Measurements from ENCODE around the gene MTF2. TPM values are rescaled to one million over a fixed set of nuclear protein-coding genes. Genes with fewer than 3 reads are reported as not detected.

The MTF2 gene
- polyA plus RNA-seq, 4 donors, result 6.5 to 29.1 (median 9.2) TPM

GRCh38 chr1:93078203-93078602 lies 880 bp upstream of the MTF2 start:
- H3K27ac ChIP-seq (ENCODE audit: low read depth in 1 of 3, low read length in 2 of 3), result peak overlapping the region in 2 of 3 donors; percentile 91 to 92
- H3K4me3 ChIP-seq (ENCODE audit: low read depth in 1 of 3, low read length in 3 of 3), result peak overlapping the region in 2 of 3 donors; percentile 94 to 97
- no peak for DNase-seq

GRCh38 chr1:93078638-93078985 lies 471 bp upstream of the MTF2 start:
- Histone ChIP-seq H3K27ac (ENCODE audit: low read depth in 1 of 3, low read length in 2 of 3) (peak overlapping the region; percentile 76 to 92 (median 91)), H3K27me3 (ENCODE audit: control insufficient read depth in 3 of 3, insufficient read depth in 3 of 3, low read length in 3 of 3) (no peaks in the 10 kb centered on the region), H3K9me3 (ENCODE audit: control insufficient read depth in 2 of 2, insufficient read depth in 1 of 2, low read depth in 1 of 2, low read length in 1 of 2) (peaks cover 0 to 2% of the 10 kb centered on the region in 2 donors), H3K36me3 (ENCODE audit: control insufficient read depth in 3 of 3, insufficient read depth in 2 of 3, low read depth in 1 of 3, low read length in 3 of 3) (peaks cover 0 to 7% (median 0%) of the 10 kb centered on the region in 3 donors), H3K4me1 (ENCODE audit: control insufficient read depth in 3 of 3, insufficient read depth in 2 of 3, low read depth in 1 of 3, low read length in 2 of 3) (peaks cover 0 to 10% (median 0%) of the 10 kb centered on the region in 3 donors), H3K4me3 (ENCODE audit: low read depth in 1 of 3, low read length in 3 of 3) (peak overlapping the region; percentile 33 to 97 (median 94))
- FAIRE-seq, result no peak
- 1 to 3% (median 2%) methylated on average over 7 of the region's 7 CpGs for WGBS, 3 donors
- peak in 1 of 2 donors; percentile 1 for DNase-seq

More at GRCh38 chr1:93078203-93078602, 880 bp upstream of the MTF2 start:
- peaks cover 0 to 7% (median 0%) of the 10 kb centered on the region in 3 donors for H3K36me3 ChIP-seq (ENCODE audit: control insufficient read depth in 3 of 3, insufficient read depth in 2 of 3, low read depth in 1 of 3, low read length in 3 of 3)
- H3K4me1 ChIP-seq (ENCODE audit: control insufficient read depth in 3 of 3, insufficient read depth in 2 of 3, low read depth in 1 of 3, low read length in 2 of 3), result peaks cover 0 to 10% (median 0%) of the 10 kb centered on the region in 3 donors
- peaks cover 0 to 2% of the 10 kb centered on the region in 2 donors for H3K9me3 ChIP-seq (ENCODE audit: control insufficient read depth in 2 of 2, insufficient read depth in 1 of 2, low read depth in 1 of 2, low read length in 1 of 2)
- FAIRE-seq, result no peak
- WGBS, 3 donors, result 10 to 31% (median 11%) methylated on average over 3 of the region's 3 CpGs
- H3K27me3 ChIP-seq (ENCODE audit: control insufficient read depth in 3 of 3, insufficient read depth in 3 of 3, low read length in 3 of 3), result no peaks in the 10 kb centered on the region

GRCh38 chr1:93079685-93080141 lies 630 bp downstream of the MTF2 start:
- FAIRE-seq (no peak), DNase-seq (peak; percentile 12 to 56)
- Histone ChIP-seq H3K36me3 (ENCODE audit: control insufficient read depth in 3 of 3, insufficient read depth in 2 of 3, low read depth in 1 of 3, low read length in 3 of 3) (peaks cover 0 to 10% (median 0%) of the 10 kb centered on the region in 3 donors), H3K4me1 (ENCODE audit: control insufficient read depth in 3 of 3, insufficient read depth in 2 of 3, low read depth in 1 of 3, low read length in 2 of 3) (peaks cover 0 to 10% (median 0%) of the 10 kb centered on the region in 3 donors), H3K27me3 (ENCODE audit: control insufficient read depth in 3 of 3, insufficient read depth in 3 of 3, low read length in 3 of 3) (no peaks in the 10 kb centered on the region), H3K4me3 (ENCODE audit: low read depth in 1 of 3, low read length in 3 of 3) (peak overlapping the region; percentile 88 to 97 (median 94)), H3K27ac (ENCODE audit: low read depth in 1 of 3, low read length in 2 of 3) (peak overlapping the region; percentile 67 to 92 (median 91)), H3K9me3 (ENCODE audit: control insufficient read depth in 2 of 2, insufficient read depth in 1 of 2, low read depth in 1 of 2, low read length in 1 of 2) (peaks cover 0 to 2% of the 10 kb centered on the region in 2 donors)
- WGBS, 3 donors, result 1% methylated on average over 13 of the region's 13 CpGs

GRCh38 chr1:93080179-93080823 lies 1.2 kb downstream of the MTF2 start:
- peak overlapping the region; percentile 67 to 92 (median 91) for H3K27ac ChIP-seq (ENCODE audit: low read depth in 1 of 3, low read length in 2 of 3)
- DNase-seq (peak; percentile 74 to 75), FAIRE-seq (no peak)
- 0 to 1% (median 0%) methylated on average over 5 of the region's 5 CpGs for WGBS, 3 donors
- no peaks in the 10 kb centered on the region for H3K27me3 ChIP-seq (ENCODE audit: control insufficient read depth in 3 of 3, insufficient read depth in 3 of 3, low read length in 3 of 3)
- peak overlapping the region; percentile 88 to 97 (median 94) for H3K4me3 ChIP-seq (ENCODE audit: low read depth in 1 of 3, low read length in 3 of 3)
- peaks cover 0 to 10% (median 0%) of the 10 kb centered on the region in 3 donors for H3K4me1 ChIP-seq (ENCODE audit: control insufficient read depth in 3 of 3, insufficient read depth in 2 of 3, low read depth in 1 of 3, low read length in 2 of 3)
- H3K36me3 ChIP-seq (ENCODE audit: control insufficient read depth in 3 of 3, insufficient read depth in 2 of 3, low read depth in 1 of 3, low read length in 3 of 3), result peaks cover 0 to 13% (median 0%) of the 10 kb centered on the region in 3 donors
- H3K9me3 ChIP-seq (ENCODE audit: control insufficient read depth in 2 of 2, insufficient read depth in 1 of 2, low read depth in 1 of 2, low read length in 1 of 2), result peaks cover 0 to 2% of the 10 kb centered on the region in 2 donors

- no peak for FAIRE-seq
Measured at GRCh38 chr1:93081716-93082115, 2.6 kb downstream of the MTF2 start.

GRCh38 chr1:93082313-93082712 lies 3.2 kb downstream of the MTF2 start:
- no peak overlapping the region for H3K27ac ChIP-seq (ENCODE audit: low read depth in 1 of 3, low read length in 2 of 3)
- H3K4me3 ChIP-seq (ENCODE audit: low read depth in 1 of 3, low read length in 3 of 3), result no peak overlapping the region
- H3K36me3 ChIP-seq (ENCODE audit: control insufficient read depth in 3 of 3, insufficient read depth in 2 of 3, low read depth in 1 of 3, low read length in 3 of 3), result peaks cover 0 to 20% (median 2%) of the 10 kb centered on the region in 3 donors
- H3K9me3 ChIP-seq (ENCODE audit: control insufficient read depth in 2 of 2, insufficient read depth in 1 of 2, low read depth in 1 of 2, low read length in 1 of 2), result peaks cover 0 to 2% of the 10 kb centered on the region in 2 donors
- no peaks in the 10 kb centered on the region for H3K27me3 ChIP-seq (ENCODE audit: control insufficient read depth in 3 of 3, insufficient read depth in 3 of 3, low read length in 3 of 3)
- WGBS, 3 donors, result 81 to 93% (median 88%) methylated on average over 3 of the region's 3 CpGs
- peaks cover 0 to 8% (median 0%) of the 10 kb centered on the region in 3 donors for H3K4me1 ChIP-seq (ENCODE audit: control insufficient read depth in 3 of 3, insufficient read depth in 2 of 3, low read depth in 1 of 3, low read length in 2 of 3)
- FAIRE-seq, result no peak
- no peak for DNase-seq

More at GRCh38 chr1:93081716-93082115, 2.6 kb downstream of the MTF2 start:
- Histone ChIP-seq H3K27me3 (ENCODE audit: control insufficient read depth in 3 of 3, insufficient read depth in 3 of 3, low read length in 3 of 3) (no peaks in the 10 kb centered on the region), H3K27ac (ENCODE audit: low read depth in 1 of 3, low read length in 2 of 3) (no peak overlapping the region), H3K4me1 (ENCODE audit: control insufficient read depth in 3 of 3, insufficient read depth in 2 of 3, low read depth in 1 of 3, low read length in 2 of 3) (peaks cover 0 to 12% (median 0%) of the 10 kb centered on the region in 3 donors), H3K4me3 (ENCODE audit: low read depth in 1 of 3, low read length in 3 of 3) (no peak overlapping the region), H3K36me3 (ENCODE audit: control insufficient read depth in 3 of 3, insufficient read depth in 2 of 3, low read depth in 1 of 3, low read length in 3 of 3) (peaks cover 0 to 18% (median 2%) of the 10 kb centered on the region in 3 donors), H3K9me3 (ENCODE audit: control insufficient read depth in 2 of 2, insufficient read depth in 1 of 2, low read depth in 1 of 2, low read length in 1 of 2) (peaks cover 0 to 2% of the 10 kb centered on the region in 2 donors)
- DNase-seq, result no peak

- no peak for DNase-seq
- Histone ChIP-seq H3K4me1 (ENCODE audit: control insufficient read depth in 3 of 3, insufficient read depth in 2 of 3, low read depth in 1 of 3, low read length in 2 of 3) (peaks cover 0 to 2% (median 1%) of the 10 kb centered on the region in 3 donors), H3K36me3 (ENCODE audit: control insufficient read depth in 3 of 3, insufficient read depth in 2 of 3, low read depth in 1 of 3, low read length in 3 of 3) (peaks cover 0 to 23% (median 2%) of the 10 kb centered on the region in 3 donors), H3K9me3 (ENCODE audit: control insufficient read depth in 2 of 2, insufficient read depth in 1 of 2, low read depth in 1 of 2, low read length in 1 of 2) (peaks cover 0 to 2% of the 10 kb centered on the region in 2 donors), H3K4me3 (ENCODE audit: low read depth in 1 of 3, low read length in 3 of 3) (no peak overlapping the region), H3K27ac (ENCODE audit: low read depth in 1 of 3, low read length in 2 of 3) (no peak overlapping the region), H3K27me3 (ENCODE audit: control insufficient read depth in 3 of 3, insufficient read depth in 3 of 3, low read length in 3 of 3) (no peaks in the 10 kb centered on the region)
- no peak for FAIRE-seq
- 94 to 97% (median 97%) methylated on average over 2 of the region's 2 CpGs for WGBS, 3 donors
Measured at GRCh38 chr1:93083979-93084378, 4.9 kb downstream of the MTF2 start.

GRCh38 chr1:93087532-93087931 lies 8.4 kb downstream of the MTF2 start:
- H3K27ac ChIP-seq (ENCODE audit: low read depth in 1 of 3, low read length in 2 of 3), result no peak overlapping the region
- no peaks in the 10 kb centered on the region for H3K27me3 ChIP-seq (ENCODE audit: control insufficient read depth in 3 of 3, insufficient read depth in 3 of 3, low read length in 3 of 3)
- no peak overlapping the region for H3K4me3 ChIP-seq (ENCODE audit: low read depth in 1 of 3, low read length in 3 of 3)
- peaks cover 0 to 25% (median 2%) of the 10 kb centered on the region in 3 donors for H3K36me3 ChIP-seq (ENCODE audit: control insufficient read depth in 3 of 3, insufficient read depth in 2 of 3, low read depth in 1 of 3, low read length in 3 of 3)
- FAIRE-seq, result no peak
- 58 to 81% (median 73%) methylated on average over 2 of the region's 2 CpGs for WGBS, 3 donors
- DNase-seq, result no peak
- peaks cover 0 to 2% (median 1%) of the 10 kb centered on the region in 3 donors for H3K4me1 ChIP-seq (ENCODE audit: control insufficient read depth in 3 of 3, insufficient read depth in 2 of 3, low read depth in 1 of 3, low read length in 2 of 3)
- H3K9me3 ChIP-seq (ENCODE audit: control insufficient read depth in 2 of 2, insufficient read depth in 1 of 2, low read depth in 1 of 2, low read length in 1 of 2), result peaks cover 0 to 2% of the 10 kb centered on the region in 2 donors
